HG02840 (cell line): ENCODE results near the gene COMMD7.
"Not testable (repeated sequence)": the region's sequence is repeated elsewhere in the genome, so short reads cannot be mapped to it uniquely, and the experiment has no call there.

ENCODE experiments used
- ATAC-seq: cut with Tn5 transposase; IDR thresholded peaks from one replicate; pipeline ENCODE4 v1.9.1; 2021; ENCODE audit warnings: mild to moderate bottlenecking, moderate library complexity, moderate number of reproducible peaks; ENCODE audit not compliant: unreplicated experiment, low FRiP score

COMMD7 gene

GRCh38 chr20:32767418-32768198 is 24.3 kb upstream of the COMMD7 start:
- no peak for ATAC-seq

- ATAC-seq, result not testable (repeated sequence)
These were observed 22.1 kb upstream of the COMMD7 start for GRCh38 chr20:32765230-32765875.

DNA sequence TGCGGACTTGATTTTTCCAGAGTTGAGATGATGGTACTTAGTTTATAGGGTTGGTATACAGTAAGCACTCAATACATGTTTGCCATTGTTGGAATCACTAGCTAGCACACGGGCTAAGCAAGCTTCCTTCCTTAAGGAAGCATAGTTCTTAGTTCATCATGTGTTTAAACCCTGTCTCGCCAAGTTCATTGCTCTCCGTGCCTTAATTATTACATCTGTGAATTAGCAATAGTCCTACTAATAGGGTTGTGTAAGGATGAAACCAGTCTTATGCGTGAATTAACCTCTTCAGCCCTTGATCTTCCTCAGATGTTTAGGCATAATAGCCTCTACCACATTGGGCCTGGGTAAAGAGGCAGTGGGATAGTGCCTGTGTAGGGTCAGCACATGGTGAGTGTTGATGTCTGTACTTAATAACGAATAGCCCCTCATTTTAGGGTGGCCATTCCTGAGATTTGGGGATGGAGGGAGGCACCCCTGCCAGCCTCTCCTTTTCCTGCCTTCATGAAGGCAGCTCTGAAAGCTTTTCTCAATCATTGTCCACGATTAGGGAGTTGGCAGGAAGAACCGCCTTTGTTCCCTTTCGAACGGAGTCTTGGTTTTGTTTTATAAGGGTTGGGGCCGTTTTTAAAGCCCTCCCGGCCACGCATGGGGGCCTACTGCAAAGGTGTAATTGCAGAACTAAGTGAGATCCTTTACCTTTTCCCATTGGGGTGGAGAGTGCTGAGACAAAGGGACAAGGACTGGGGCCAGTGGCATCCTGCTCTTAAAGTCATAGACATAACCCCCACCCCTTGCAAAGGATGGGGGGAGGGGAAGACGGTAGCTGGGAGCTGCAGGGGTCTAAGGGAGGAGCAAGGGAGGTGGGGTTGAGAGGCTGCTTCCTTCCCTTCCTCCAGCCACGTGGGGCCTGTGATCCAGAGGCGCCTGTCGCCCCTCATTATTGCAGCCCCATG is 21.0 kb upstream of the COMMD7 start:
- ATAC-seq, result no peak

GRCh38 chr20:32763202-32764004 is 20.1 kb upstream of the COMMD7 start:
- ATAC-seq, result no peak

DNA sequence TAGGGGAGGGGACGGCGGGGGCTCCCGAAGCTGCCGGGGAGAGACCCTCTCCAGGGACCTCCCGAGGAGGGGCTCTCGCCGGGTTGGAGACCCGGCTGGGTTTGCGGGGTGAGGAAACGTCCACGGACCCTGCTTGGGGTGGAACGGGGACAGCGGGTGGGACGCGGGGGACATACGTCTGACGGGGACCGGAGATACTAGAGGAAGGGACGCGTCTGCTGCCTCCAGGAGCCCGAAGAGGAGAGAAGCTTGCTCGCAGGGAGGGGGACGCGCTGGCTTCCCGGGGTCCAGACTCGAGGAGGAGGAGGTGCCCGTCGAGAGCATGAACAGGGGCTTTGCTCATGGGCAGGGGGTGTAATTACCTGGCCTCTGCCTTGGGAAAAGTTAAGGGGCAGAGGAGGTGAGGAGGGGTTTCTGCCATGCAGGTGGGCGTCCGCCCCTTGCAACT is 19.5 kb upstream of the COMMD7 start:
- no peak for ATAC-seq

- no peak for ATAC-seq
These were observed 18.8 kb upstream of the COMMD7 start, which contains the start of gene DNMT3B for GRCh38 chr20:32761831-32762753. DNMT3B (plus strand) TSS chr20:32762385; CDS start chr20:32780324, 17,939 bp downstream.

DNA sequence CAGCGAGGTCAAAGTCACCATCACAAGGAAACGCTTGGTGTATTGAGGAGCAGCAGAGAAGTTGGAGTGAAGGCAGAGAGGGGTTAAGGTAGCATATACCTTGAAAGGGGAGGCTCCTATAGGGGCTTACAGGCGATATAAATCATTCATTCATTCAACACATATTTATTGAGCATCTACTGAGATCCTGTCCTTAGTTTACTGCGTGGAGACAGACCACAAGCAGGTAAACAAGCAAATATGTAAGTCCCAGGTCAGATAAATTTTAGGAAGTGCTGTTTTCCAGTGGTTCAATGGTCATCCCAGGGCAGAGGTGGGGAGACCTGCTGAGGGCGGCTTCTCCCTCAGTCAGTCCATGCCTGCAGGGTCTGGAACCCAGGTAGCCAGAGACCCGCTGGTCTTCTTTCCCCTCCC is 18.2 kb upstream of the COMMD7 start:
- no peak for ATAC-seq

DNA sequence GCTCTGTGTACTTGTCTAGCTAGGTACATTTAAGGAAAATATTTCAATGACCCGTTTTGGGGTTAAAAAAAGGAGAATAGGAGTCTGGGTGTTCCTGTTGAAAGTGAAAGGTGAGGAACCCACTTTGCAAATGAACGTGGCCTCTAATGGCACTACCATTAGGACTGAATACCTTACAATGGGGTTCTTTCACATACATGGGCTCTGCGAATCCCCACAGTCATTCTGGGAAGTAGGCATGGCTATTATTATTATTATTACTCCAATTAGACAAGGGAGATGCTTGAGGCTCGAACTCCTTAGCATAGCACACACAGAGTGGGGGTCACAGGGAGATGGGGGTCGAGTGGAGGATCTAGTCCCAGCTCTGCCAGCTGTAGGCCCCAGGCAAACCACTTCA is 12.9 kb upstream of the COMMD7 start:
- ATAC-seq, result no peak

DNA sequence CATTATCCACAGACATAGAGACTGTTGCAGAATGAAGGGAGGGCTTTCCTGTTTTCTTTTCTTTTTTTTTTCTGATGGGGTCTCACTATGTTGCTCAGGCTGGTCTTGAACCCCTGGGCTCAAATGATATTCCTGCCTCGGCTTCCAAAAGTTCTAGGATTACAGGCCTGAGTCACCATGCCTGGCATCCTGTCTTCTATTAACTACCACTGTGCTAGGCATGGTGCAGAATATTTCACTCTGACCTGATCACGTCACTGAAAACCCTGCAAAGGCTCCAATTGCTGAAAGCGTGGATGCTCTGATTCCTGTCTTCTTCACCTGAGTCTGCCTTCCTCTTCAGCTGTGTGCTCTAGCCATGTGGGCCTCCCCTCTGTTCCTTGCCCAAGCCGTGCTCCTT is 10.5 kb upstream of the COMMD7 start:
- no peak for ATAC-seq

DNA sequence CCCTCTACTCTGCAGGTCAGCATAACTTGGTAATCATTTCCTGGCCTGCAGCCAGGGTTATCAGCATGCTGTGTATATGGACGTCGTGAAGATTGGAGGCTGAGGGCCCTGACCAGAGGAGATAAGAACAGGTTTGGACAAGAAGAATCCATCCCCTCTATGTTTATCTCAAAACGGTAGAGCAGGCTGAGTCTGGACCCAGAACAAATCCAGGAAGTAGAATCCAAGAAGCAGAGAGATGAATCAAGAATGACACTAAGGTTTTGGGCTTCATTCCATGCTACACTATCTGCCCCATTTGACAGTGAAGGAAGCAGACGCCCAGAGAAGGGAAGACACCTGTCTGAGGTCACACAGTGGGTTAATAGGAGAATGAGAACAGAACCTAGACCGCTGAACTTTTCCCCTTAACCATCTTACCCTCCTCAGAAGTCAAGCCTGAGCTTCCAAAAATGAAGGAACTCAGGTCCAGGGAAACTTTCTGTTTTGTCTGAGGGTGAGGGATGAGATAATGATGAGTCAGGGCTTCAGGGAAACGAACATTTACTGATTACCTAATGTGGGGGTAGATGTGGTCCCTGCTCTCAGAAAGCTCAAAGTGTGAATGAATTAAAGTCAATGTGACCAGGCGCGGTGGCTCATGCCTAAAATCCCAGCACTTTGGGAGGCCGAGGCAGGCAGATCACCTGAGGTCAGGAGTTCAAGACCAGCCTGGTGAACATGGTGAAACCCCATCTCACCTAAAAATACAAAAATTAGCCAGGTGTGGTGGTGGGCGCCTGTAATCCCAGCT is 9.4 kb upstream of the COMMD7 start:
- ATAC-seq, result no peak

GRCh38 chr20:32751702-32752457 is 8.6 kb upstream of the COMMD7 start:
- no peak for ATAC-seq

DNA sequence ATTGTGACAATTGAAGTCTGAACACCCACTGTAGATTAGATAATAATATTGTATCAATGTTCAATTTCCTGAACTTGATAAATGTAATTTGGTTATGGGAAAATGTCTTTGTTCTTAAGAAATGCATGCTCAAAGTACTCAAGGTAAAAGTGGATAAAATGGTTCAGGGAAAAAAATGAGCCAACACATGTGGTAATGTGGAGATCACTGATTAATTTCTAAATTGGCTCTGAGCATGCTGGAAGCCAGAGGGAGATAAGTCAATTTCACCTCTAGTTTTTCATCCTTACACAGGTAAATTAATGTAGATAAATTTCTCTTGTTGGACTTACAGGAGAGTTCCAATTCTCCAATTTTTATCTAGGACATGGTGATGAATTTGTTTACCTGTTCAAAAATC is 8.0 kb upstream of the COMMD7 start:
- no peak for ATAC-seq

GRCh38 chr20:32749914-32750637 is 6.8 kb upstream of the COMMD7 start:
- no peak for ATAC-seq

DNA sequence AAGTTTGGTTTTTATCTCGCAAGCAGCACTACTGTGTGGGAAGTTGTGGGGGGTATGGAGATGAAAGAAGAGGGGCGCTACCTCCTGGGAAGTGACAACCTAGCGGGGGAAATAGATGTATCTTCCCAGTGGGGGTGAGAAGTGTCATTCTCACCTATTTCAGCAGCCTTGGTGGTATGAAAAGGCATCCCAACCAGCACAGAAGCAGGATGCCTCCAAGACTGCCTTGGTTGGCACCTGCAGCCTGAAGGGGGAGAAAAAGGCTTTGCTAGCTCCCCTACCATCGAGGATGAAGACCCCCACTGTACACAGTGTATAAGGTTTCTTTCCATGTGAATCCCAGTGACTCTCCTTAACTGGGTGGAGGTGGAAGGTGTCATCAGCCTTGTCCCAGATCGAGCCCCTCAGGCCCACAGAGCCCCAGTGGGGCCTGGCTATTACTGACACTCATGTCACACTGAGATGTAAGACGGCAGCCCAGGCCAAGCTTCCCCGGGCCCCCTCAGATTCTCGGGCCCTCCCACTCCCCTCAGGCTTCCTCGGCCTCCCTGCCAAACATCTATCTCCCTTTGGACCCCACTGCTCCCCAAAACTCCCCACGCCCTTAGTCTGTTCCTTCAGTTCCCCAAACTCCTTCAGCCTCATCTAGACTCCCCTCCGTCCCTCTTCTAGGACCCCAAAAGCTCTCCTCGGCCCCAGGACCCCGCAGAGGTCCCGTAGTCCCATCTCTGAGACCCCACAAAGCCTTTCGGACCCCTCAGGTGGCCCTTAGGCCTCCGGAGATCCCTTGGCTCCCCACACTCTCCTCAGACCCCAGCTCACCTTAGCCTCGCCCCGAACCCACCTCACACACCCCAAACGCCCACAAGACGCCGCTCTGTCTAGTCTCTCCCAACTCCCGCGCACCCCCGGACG is 688 bp downstream of the COMMD7 start:
- no peak for ATAC-seq

DNA sequence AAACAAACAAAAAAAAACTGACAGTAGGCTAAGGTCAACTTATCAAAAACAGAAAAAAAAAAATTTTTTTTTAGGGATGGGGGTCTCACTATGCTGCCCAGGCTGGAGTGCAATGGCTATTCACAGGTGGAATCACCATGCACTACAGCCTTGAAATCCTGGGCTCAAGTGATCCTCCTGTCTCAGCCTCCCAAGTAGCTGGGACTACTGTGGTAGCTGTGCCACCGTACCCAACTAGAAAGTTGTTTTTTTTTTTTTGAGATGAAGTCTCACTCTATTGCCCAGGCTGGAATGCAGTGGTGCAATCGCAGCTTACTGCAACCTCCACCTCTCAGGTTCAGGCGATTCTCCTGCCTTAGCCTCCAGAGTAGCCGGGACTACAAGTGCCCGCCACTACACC is 2.1 kb downstream of the COMMD7 start:
- no peak for ATAC-seq
